Breast epithelium (tissue), 4 donors: Measurements from ENCODE around the gene F11R. TPM values are rescaled to one million over a fixed set of nuclear protein-coding genes. Genes with fewer than 3 reads are reported as not detected.

ENCODE experiments used
- DNase-seq, 2 donors: peaks; one replicate each; pipeline ENCODE4 v3.0.0-alpha.2; 2019; ENCODE audit warnings: low spot score in 2 of 2
- H3K27ac ChIP-seq, 2 donors: fragments of 200-600 bp; sonication (generic) in 1 of 2; one replicate each; pipeline ENCODE4 v1.5.1; 2016 to 2019; ENCODE audit warnings: mild to moderate bottlenecking in 1 of 2
- H3K27me3 ChIP-seq, 2 donors: fragments of 200-600 bp; sonication (generic) in 1 of 2; one replicate each; pipeline versions ENCODE4 v1.5.1 to v1.6.0; 2017 to 2019; ENCODE audit warnings: control low read depth in 1 of 2, mild to moderate bottlenecking in 1 of 2
- H3K36me3 ChIP-seq: fragments of 200-600 bp; one replicate; pipeline ENCODE4 v1.5.1; 2019
- H3K4me1 ChIP-seq, 2 donors: fragments of 200-600 bp; sonication (generic); one replicate each; pipeline ENCODE4 v1.5.1; 2016 to 2019; ENCODE audit warnings: control low read depth in 1 of 2
- H3K4me3 ChIP-seq, 3 donors: fragments of 200-600 bp; sonication (generic); 1 replicate in 2 of 3; 2 replicates in 1 of 3; pipeline ENCODE4 v1.5.1; 2016 to 2019; ENCODE audit warnings: mild to moderate bottlenecking in 3 of 3, moderate library complexity in 2 of 3
- H3K9me3 ChIP-seq, 2 donors: fragments of 200-600 bp; sonication (generic) in 1 of 2; one replicate each; pipeline ENCODE4 v1.5.1; 2016 to 2019; ENCODE audit warnings: control low read depth in 1 of 2
- CTCF ChIP-seq, 3 donors: fragments of 450-650 bp; IDR thresholded peaks; one replicate each; pipeline ENCODE4 v1.5.1; 2016 to 2017; ENCODE audit warnings: antibody characterized with exemption in 3 of 3, mild to moderate bottlenecking in 3 of 3, moderate library complexity in 3 of 3
- POLR2A ChIP-seq: fragments of 450-650 bp; IDR thresholded peaks from one replicate; pipeline ENCODE4 v1.6.1; 2016; ENCODE audit warnings: antibody characterized with exemption, mild to moderate bottlenecking, moderate library complexity
- POLR2AphosphoS5 ChIP-seq, 3 donors: sonication (generic); formaldehyde crosslinking; IDR thresholded peaks; one replicate each; pipeline ENCODE4 v1.6.1; 2017; ENCODE audit warnings: antibody characterized with exemption in 3 of 3
- intact Hi-C: fragments of 100-400 bp; cut with DNase I; formaldehyde crosslinking; loops from one replicate; pipeline ENCODE4 v1.15.1; 2023; ENCODE audit warnings: low total_unique reads
- total RNA-seq, 3 donors: library from RNA; depleted of rRNA; stranded (reverse); fragments of >200 nt; gene quantifications; one replicate each; pipeline ENCODE4 v1.1.0, GENCODE V29; 2016

The F11R gene
- 10 to 100 TPM; 41.1 to 74.3 (median 48.8) TPM for total RNA-seq

DNA sequence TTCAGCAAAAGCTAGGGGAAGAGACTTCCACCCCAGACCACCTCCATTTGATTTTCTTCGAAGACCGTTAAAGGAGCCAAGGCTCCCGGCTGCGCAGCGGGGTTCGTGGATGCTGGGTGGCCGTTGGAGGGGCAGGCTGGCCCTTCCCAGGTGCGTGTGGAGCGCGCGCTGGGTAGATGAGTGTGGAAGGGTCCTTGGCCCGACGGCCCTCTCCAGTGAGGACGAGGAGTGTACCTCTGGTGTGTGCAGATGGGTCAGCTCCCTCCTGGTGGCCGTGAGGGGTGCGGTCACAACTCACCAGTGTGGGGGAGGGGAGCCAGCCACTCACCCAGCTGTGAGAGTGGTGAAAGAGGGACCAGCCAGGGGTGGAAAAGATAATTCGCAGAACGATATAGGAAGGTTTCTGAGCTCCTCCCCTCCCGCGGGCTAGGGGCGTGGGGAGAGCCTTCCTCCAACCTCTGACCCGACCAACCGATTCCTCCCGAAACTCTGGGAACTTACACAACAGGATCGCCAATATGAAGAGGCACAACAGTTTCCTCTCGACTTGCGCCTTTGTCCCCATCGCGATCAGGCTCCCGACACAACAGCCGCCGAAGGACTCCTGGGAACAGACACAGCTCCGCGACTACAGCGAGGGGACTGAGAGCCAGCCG is at the start of gene F11R:
Gene F11R (minus strand): TSS at position 644 of the 656 bp plus-strand sequence. CDS start 79 bp downstream, at position 565.
- TF ChIP-seq CTCF (IDR thresholded peaks at IDR 0.05) (peak; percentile 30 to 72 (median 44)), POLR2AphosphoS5 (IDR thresholded peaks at IDR 0.05) (peak in 1 of 3 donors; percentile 92), POLR2A (peak; percentile 41)
- DNase-seq, result peak in 1 of 2 donors; percentile 50
- H3K4me1 ChIP-seq, result peaks cover 0 to 16% of the 10 kb centered on the region in 2 donors
- no peaks in the 10 kb centered on the region for H3K36me3 ChIP-seq
- intact Hi-C loops, result no loop called here
- H3K27me3 ChIP-seq, result no peaks in the 10 kb centered on the region
- H3K4me3 ChIP-seq, result peak within 1 kb of the TSS; percentile 51 to 84 (median 58)
- no peaks in the 10 kb centered on the region for H3K9me3 ChIP-seq
- peak within 1 kb of the TSS; percentile 88 to 93 for H3K27ac ChIP-seq

DNA sequence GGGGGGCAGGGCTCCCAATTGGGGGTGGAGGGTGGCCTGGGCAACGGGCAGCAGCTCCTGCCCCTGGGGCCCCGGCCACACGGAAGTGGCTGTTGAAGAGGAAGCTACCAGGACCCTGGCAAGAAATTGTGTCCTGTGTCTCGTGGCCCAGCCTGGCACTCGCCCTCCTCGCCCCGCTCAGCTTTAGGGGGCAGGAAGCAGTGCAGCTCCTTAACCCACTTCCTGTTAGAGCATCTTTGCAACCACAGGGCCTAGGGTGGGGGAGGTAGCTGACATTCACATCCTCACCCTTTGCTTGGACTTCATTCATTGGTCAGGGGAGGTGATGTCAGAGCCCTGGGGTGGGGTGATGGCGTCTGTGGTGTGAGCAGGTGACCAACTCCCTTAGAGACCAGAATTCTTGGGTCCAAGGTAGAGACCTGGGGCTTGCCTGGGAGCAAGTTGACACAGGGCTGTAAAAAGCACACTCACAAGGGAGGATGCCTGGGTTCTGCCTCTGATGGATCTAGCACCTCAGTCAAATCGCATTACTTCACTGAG is 48.8 kb upstream of the F11R start, which contains the start of gene ARHGAP30:
Gene ARHGAP30 (minus strand): TSS at position 161 of the 540 bp plus-strand sequence. CDS start 267 bp downstream, outside the sequence.
- Histone ChIP-seq H3K4me3 (peak within 1 kb of the TSS; percentile 35 to 49 (median 42)), H3K27me3 (no peaks in the 10 kb centered on the region), H3K27ac (peak within 1 kb of the TSS; percentile 19 to 74), H3K9me3 (no peaks in the 10 kb centered on the region), H3K36me3 (no peaks in the 10 kb centered on the region), H3K4me1 (no peaks in the 10 kb centered on the region)
- intact Hi-C loops, result no loop called here
- TF ChIP-seq CTCF (IDR thresholded peaks at IDR 0.05) (no peak), POLR2A (no peak), POLR2AphosphoS5 (IDR thresholded peaks at IDR 0.05) (no peak)
- peak in 1 of 2 donors; percentile 44 for DNase-seq

DNA sequence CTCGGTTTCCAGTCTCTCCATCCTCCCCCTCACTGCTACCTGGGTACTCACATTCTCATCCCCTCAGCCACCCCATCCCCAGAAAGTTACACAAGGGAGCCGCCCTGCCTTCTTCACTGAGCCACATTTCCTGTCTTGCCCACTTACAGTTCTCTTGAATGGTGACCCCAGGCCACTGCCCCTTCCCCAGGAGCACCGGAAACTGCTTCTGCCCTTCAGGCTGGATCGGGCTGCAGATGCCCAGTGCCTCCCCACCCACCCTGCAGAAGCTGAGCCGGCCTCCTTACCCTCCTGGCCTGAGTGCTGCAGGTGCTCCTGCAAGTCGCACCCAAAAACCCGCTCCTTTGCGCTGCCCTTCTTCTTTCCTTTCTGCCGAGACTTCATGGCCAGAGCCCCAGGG is 48.3 kb upstream of the F11R start:
- no peaks in the 10 kb centered on the region for H3K4me1 ChIP-seq
- no peaks in the 10 kb centered on the region for H3K9me3 ChIP-seq
- no peaks in the 10 kb centered on the region for H3K36me3 ChIP-seq
- H3K27ac ChIP-seq, result peak overlapping the region; percentile 19 to 74
- H3K4me3 ChIP-seq, result peak overlapping the region; percentile 35 to 49 (median 42)
- intact Hi-C loops, result no loop called here
- no peak for DNase-seq
- H3K27me3 ChIP-seq, result no peaks in the 10 kb centered on the region
- no peak for TF ChIP-seq POLR2A
- no peak for TF ChIP-seq CTCF (IDR thresholded peaks at IDR 0.05)
- no peak for TF ChIP-seq POLR2AphosphoS5 (IDR thresholded peaks at IDR 0.05)

- DNase-seq, result no peak
- intact Hi-C loops, result no loop called here
- Histone ChIP-seq H3K27me3 (no peaks in the 10 kb centered on the region), H3K4me1 (no peaks in the 10 kb centered on the region), H3K27ac (peak overlapping the region; percentile 19 to 74), H3K36me3 (no peaks in the 10 kb centered on the region), H3K9me3 (no peaks in the 10 kb centered on the region), H3K4me3 (peak overlapping the region; percentile 35 to 49 (median 42))
- TF ChIP-seq POLR2AphosphoS5 (IDR thresholded peaks at IDR 0.05), result no peak
- no peak for TF ChIP-seq CTCF (IDR thresholded peaks at IDR 0.05)
- TF ChIP-seq POLR2A, result no peak
These were observed 47.6 kb upstream of the F11R start for GRCh38 chr1:161068306-161069234.
